GM21390 (cell line): ENCODE data around the gene ULK3.
"Not testable (repeated sequence)": the region's sequence is repeated elsewhere in the genome, so short reads cannot be mapped to it uniquely, and the experiment has no call there.

Experiments used
- ATAC-seq: cut with Tn5 transposase; IDR thresholded peaks from one replicate; pipeline ENCODE4 v1.9.1; 2021; ENCODE audit not compliant: unreplicated experiment

The ULK3 gene, protein sequence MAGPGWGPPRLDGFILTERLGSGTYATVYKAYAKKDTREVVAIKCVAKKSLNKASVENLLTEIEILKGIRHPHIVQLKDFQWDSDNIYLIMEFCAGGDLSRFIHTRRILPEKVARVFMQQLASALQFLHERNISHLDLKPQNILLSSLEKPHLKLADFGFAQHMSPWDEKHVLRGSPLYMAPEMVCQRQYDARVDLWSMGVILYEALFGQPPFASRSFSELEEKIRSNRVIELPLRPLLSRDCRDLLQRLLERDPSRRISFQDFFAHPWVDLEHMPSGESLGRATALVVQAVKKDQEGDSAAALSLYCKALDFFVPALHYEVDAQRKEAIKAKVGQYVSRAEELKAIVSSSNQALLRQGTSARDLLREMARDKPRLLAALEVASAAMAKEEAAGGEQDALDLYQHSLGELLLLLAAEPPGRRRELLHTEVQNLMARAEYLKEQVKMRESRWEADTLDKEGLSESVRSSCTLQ

DNA sequence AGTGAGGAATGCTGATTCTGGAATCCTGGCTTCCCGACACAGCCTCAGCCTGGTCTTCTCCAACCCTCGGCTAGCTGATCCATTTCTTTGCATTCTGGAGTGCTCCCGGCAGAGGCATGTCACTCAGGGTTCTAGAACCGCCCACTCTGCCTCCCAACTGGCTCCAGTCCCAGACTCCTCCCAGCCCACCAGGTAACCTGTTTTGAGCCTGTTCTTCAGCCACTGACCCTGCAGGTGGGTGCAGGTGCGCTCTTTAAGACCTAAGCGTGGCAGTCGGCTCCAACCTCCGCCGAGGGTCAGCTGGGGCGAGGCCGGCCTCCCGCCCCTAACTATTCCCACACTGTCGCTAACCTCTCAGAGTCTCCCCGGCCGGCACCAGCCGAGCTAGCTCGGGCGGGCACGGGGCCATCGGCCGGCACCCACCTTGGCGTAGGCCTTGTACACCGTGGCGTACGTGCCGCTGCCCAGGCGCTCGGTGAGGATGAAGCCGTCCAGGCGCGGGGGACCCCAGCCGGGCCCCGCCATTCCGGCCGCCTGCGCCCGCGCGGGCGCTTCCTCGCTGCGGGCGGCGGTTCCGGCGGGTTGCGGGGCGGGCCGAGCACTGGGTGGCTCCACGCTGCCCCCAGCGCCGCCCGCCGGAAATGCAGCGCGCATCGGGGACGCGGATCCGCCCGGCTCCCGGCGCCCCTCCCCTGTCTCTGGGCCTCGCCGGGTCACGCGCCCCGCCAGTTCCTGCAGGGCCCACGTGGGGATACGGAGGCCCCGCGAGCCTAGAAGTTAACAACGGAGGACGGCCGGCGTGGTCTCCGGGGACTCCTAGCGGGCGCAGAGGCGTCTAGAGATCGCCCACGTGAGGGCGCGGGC, at the start of gene ULK3:
ULK3 (minus strand) TSS at position 576 of the 864 bp plus-strand sequence; CDS start at position 525, 51 bp downstream.
- peak; percentile 79 for ATAC-seq

DNA sequence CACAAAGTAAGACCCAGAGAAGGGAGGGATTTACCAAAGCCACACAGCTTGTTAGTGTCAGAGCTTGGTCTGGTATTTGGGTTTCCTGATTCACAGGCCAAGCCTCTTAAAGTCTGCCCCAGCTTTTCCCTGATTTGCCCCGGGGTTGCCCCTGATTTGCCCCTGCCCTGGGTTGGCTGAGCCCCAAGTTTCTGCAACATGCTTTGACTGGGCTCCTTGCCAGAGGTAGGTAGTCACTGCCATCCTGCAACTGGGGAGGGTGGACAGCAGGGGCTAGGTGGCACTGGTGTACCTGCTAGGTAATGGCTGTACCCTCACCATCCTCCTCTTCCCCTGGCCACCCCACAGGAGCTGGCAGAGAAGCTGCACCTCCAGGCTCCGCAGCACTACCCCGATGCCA, 49.4 kb upstream of the ULK3 start:
- ATAC-seq: no peak

DNA sequence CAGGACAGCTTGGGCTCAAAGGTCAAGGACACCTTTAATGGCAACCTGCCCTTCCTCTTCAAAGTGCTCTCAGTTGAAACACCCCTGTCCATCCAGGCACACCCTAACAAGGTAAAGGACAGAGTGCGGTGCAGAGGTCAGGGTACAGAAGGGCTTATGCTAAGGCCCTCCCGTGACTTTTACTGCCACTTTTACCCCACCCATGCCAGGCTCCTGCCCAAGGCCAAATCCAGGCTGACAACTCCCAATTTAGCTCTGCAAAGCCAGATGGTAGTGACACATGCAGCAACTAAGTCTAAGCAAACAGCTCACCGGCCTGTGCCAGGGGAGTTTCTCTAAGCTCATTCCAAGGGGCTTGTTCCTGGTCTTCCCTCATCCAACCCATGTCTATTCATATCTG, 48.5 kb upstream of the ULK3 start:
- ATAC-seq: no peak

DNA sequence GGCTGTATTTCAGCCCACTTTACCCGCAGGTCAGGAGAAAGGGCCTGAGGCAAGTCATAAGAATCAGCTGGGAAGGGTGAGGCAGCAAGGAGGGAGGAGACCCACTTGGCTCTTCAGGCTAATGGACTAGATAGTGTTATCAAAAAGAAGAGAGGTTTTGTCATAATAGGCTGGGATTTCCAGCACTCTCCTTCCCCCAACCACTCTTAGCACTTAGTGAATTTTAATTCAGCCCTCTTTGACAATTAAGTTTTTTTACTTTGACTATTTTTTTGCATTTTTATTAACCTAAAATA, 47.7 kb upstream of the ULK3 start:
- no peak for ATAC-seq

DNA sequence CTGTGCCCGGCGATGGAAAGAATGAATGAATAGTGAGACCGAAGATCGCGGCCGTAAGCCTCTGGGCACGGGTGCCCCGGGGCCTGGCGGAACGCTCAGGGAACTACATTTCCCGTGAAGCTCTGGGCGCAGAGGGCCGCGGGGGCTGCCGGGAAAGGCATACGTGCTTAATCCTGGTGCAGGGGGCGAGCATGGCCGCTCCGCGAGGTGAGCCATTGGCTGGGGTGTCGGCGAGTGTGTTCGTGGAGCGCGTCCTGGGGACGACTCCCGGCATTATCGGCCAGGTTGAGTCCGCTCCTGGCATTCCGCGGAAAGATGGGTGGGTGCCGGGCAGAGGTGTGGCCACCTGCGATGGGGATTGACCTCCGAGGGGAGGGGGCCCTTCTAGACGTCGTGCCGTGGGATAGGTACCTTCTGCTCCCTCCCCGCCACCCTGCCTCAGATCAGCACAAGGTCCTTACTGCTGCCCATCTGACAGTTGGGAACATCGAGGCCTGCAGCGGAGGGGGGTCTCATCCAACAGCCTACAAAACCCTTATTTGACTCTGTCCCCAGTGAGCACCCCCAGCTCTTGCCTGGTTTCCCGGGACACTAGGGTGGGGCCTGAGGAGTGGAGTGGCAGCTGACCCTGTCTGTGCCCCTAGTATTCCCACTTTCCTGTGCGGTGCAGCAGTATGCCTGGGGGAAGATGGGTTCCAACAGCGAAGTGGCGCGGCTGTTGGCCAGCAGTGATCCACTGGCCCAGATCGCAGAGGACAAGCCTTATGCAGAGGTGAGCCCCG, 47.1 kb upstream of the ULK3 start, which contains the start of gene MPI:
MPI (plus strand) TSS at position 160 of the 782 bp plus-strand sequence; CDS start at position 192, 32 bp downstream.
- ATAC-seq: peak; percentile 86

DNA sequence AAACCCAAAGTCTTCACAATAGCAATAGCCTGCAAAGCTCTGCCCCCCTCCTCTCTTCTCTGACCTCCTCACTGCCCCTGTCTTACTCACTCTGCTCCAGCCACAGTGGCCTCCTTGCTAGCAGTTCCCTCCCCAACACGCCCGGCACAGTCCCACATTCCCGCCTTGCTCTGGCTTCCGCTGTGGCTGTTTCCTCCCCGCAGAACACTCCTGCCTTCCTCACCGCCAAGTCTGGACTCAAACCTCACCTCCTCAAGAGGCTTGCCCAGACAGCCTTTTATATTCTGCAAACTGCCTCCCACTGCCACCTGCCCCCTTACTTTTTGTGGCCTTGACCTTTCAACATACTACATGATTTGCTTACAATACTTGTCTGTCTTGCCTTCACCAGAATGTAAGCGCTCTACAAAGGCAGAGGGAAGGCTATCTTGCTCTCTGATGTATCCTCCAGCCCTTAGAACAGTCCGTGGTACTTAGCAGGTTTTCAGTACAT, 46.5 kb upstream of the ULK3 start:
- peak; percentile 22 for ATAC-seq

DNA sequence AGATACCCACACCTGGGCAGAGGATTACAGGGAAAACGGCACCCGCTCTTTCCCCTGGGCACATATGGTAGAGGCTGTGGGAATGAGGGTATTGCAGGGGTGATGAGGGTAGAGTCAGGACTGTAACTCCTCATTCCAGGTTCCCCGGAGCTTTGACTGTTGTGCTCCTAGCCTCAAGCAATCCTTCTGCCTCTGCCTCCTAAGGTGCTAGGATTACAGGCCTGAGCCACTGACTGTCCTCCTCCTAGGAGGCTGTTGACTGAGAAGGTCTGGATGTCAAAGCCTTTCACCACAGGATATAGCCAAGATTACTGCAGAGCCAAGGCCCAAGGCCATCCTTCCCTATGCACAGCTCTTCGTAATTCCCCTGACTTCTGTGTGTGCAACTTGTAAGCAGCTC, 45.8 kb upstream of the ULK3 start:
- ATAC-seq: no peak

DNA sequence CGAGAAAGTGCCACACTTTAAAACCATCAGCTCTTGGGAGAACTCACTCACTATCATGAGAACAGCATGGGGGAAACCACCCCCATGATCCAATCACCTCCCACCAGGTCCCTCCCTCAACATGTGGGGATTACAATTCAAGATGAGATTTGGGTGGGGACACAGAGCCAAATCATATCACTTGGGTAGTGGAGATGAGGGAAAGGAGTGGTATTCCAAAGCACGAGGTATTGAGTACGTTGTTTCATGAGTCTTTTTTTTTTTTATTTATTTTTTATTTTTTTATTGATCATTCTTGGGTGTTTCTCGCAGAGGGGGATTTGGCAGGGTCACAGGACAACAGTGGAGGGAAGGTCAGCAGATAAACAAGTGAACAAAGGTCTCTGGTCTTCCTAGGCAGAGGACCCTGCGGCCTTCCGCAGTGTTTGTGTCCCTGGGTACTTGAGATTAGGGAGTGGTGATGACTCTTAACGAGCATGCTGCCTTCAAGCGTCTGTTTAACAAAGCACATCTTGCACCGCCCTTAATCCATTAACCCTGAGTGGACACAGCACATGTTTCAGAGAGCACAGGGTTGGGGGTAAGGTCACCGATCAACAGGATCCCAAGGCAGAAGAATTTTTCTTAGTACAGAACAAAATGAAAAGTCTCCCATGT, 44.7 kb upstream of the ULK3 start:
- ATAC-seq: not testable (repeated sequence)

DNA sequence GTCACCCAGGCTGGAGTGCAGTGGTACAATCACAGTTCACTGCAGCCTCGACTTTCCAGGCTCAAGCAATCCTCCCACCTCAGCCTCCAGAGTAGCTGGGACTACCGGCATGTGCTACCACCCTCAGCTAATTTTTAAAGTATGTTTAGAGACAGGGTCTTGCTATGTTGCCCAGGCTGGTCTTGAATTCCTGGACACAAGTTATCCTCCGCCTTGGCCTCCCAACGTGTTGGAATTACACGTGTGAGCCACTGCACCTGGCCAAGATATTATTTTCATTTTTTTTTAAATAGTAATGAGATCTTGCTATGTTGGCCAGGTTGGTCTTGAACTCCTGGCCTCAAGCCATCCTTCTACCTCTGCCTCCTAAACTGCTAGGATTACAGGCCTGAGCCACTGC, 42.5 kb upstream of the ULK3 start:
- ATAC-seq: no peak

DNA sequence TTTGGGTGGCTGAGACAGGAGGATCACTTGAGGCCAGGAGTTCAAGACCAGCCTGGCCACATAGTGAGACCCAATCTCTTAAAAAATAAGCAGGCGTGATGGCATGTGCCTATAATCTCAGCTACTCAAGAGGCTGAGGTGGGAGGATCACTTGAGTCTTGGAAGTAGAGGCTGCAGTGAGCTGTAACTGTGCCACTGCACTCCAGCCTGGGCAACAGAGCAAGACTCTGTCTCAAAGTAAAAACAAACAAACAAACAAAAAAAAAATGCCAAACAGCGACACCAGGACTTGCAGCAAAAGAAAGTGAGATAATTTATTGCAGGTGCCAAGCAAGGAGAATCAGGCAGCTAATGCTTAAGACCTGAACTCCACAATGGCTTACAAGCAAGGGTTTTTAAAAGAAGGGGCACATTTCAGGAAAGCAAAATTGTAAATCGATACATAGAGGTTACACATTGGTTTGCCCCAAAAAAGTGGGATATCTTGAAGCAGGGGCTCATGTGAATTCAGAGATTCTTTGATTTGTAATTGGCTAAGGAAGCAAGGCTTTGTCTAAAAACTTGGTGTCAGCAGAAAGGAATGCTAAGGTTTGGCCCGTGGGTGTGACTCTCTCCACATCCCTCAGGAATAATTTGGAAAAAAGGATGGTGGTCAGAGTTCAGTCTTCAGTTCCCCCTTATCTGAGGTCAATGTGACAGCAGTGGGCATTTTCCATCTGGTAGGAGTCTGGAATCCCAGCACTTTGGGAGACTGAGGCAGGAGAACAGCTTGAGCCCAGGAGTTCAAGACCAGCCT, 41.7 kb upstream of the ULK3 start:
- ATAC-seq: no peak

DNA sequence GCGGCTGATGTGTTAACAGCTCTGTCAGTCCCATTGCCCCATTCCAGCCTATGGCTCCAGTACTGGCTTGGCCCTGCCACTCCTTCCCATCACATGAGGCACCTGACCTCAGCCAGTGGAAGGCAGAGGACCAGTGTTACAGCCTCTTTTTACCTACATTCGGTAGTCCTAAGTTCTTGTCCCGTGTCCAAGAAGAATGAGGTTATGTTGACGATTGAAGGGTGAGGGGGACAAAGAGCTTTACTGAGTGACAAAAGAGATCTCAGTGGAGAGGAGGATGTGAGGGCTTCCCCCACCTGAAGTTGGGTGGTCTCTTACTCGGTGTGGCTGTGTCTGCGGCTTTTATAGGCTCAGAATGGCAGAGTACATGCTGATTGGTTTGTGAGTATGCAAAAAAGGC, 39.6 kb upstream of the ULK3 start:
- ATAC-seq: no peak

DNA sequence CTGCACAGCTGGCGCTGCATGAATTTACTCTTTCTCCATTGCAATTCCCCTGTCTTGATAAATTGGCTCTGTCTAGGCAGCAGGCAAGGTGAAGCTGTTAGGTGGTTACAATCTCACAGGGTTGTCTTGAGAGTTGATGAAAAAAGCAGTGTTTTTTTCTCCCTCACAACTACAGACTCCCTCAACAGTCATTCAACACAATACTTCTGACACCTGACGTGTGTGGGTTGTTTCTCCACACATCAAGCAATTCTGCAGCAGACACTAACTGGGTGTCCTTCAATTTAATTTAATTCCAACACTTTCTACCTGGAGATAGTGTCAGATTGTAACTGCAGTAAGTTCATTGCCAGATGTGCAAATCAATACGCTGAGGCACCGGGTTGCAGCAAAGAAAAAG, 35.3 kb upstream of the ULK3 start:
- no peak for ATAC-seq

DNA sequence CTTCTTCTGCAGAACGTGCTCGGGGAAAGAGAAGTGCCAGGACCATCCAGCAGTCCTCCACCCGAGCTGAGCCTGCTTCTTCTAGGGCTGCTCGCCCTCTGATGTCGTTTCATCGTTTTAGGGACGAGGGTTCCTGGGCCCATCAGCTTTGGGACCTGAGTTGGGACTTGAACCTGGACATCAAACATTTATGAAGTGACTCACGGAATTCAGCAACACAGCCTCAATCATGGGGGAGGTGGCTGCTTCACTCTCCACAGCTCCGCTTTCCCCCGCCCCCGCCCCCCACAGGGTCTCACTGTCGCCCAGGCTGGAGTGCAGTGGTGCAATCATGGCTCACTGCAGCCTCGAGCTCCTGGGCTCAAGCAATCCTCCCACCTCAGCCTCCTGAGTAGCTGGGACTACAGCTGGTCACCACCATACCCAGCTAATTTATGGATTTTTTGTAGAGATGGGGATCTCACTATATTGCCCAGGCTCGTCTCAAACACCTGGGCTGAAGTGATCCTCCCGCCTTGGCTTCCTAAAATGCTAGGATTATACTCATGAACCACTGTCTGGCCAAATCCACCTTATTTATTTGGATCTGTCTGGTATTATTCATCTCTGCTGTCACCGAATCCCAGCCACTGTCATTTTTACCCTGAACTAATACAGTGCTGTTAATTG, 30.9 kb upstream of the ULK3 start:
- ATAC-seq: no peak

DNA sequence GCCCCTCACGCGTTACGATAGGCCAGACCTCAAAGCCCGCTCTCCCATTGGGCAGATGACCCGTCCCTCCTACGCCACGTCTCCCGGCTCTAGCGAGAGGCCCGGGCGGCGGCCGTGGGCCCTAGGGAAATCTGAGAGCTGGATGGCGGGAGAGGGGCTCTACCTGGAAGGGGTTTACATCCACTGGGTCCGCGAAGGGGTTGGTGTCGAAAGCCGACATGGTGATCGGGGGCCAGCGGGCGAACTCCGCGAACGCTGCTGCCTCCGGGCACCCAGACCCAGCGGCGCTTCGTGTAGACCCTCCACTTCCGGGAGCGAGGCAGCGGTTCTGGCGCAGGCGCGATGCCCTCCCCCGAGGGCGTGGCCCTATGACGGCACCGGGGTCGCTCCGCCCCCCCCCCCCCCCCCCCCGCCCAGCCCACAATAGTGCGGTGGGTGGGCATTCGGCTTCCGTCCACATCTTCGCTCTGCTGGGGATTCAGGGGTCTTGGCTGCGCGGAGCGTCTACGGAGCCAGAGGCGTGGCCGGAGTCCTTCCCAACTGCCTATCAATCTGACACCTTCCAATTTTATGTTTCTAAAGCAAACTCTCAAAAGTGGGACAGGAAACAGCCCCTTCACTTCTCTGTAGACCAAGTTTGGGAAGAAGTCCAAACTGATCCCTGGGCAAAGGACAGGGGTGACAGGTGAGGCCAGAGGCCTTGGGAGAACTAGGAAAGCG, 30.2 kb upstream of the ULK3 start, which contains the start of gene SCAMP2:
SCAMP2 (minus strand) TSS at position 330 of the 720 bp plus-strand sequence; CDS start at position 220, 110 bp downstream.
- peak; percentile 73 for ATAC-seq

DNA sequence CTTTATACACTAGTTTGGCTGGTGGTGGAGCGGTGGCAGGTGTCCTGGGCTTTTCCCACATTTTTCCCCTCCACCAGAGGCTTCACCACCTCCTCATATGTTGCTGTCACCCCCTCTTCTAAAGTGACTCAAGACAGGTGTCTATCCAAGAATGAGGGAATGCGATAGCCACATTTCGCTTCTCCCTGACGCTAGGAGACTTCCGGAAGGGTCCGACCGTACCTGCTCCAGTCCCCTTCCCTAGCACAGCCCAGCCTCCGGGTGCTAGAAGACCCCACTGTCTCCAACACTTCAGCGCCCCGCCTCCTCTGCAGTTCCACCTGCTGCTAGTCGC, 29.7 kb upstream of the ULK3 start:
- no peak for ATAC-seq

DNA sequence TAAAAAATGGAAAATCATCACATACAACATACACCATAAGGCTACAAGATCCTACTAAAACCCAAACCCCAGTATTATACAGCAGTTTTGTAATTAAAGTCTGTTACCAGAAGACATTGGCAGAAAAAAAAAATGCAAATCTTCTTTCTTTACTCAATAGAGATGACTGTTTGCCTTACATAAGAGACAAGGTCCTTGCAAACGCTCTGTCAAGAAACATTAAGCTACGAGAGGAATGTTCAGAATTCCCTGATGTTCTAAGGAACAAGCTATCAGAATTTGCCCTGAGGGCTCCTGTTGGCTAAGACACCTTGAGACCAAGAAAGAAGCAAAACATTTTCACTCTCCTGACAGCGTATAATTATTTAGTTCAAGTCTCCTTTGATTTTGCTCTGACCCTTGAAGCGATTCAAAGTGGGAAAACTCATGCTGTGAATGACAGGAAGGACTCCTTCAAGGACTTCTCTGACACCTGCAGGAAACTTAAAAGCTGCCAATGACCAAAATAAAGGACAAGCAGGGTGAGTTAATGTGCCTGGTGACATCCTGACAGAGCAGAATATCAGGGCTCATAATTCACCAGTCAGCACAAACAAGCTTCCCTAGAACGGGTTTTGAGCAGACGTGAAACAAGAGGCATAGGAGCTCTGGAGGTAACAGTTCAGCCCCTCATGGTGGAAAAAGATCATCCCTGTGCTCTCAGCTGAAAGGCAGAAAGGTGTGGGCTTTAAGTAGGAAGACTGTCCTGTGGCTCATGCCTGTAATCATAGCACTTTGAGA, 27.7 kb upstream of the ULK3 start:
- no peak for ATAC-seq

DNA sequence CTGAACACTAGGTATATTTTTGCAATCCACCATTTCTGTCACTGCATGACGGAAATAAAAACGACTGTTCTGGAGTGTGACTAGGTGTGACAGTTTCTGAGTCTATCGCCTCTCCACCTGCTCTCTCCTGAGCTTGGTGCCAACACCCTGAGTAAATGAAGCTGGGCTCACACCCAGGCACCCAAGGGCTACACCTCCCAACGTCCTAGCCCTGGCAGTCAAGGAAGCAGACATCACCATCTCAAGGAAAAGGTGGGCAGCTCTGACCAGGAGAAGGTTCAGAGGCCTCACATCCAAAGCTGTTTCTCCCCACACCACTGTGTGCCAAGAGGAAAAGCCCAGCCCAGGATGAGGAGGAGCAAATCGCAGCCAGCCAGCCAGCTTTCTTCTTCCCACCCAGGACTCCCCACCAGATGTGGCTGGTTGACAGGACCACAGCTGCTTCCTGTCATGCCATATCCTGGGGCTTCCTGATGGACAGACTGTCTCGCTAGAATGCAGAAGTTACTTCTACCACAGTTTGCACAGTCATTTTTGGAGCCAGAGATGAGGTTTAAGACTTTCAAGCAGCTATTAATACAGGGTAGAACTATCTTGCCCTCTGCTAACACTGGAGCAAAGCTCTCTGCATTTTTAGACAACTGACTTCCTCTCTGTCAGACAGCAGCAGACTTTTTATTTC, 26.9 kb upstream of the ULK3 start:
- peak; percentile 56 for ATAC-seq
